H9 (cell line): ENCODE measurements around the gene ZKSCAN3. TPM values are rescaled to one million over a fixed set of nuclear protein-coding genes. Genes with fewer than 3 reads are reported as not detected.
"Not testable (repeated sequence)": the region's sequence is repeated elsewhere in the genome, so short reads cannot be mapped to it uniquely, and the experiment has no call there.

Source experiments
- DNase-seq: peaks from one replicate; pipeline ENCODE4 v3.0.0-alpha.2; 2017
- H2AFZ ChIP-seq: one replicate; pipeline ENCODE4 v1.6.1; 2013; ENCODE audit warnings: mild to moderate bottlenecking, low read length, control low read depth, moderate library complexity
- H2AK5ac ChIP-seq: 2 replicates; pipeline ENCODE4 v1.6.1; 2013; ENCODE audit warnings: low read length, control low read depth, mixed read lengths; ENCODE audit not compliant: insufficient read length
- H2BK120ac ChIP-seq: one replicate; pipeline ENCODE4 v1.6.1; 2013; ENCODE audit warnings: low read depth, mild to moderate bottlenecking, low read length, control low read depth, inconsistent platforms; ENCODE audit not compliant: poor library complexity, severe bottlenecking
- H2BK12ac ChIP-seq: 2 replicates; pipeline ENCODE4 v1.6.1; 2013; ENCODE audit warnings: low read length, control low read depth, mixed read lengths, low read depth; ENCODE audit not compliant: insufficient read length
- H2BK15ac ChIP-seq: 2 replicates; pipeline ENCODE4 v1.6.1; 2013; ENCODE audit warnings: low read depth, low read length, control low read depth
- H2BK20ac ChIP-seq: one replicate; pipeline ENCODE4 v1.6.1; 2013; ENCODE audit warnings: low read depth, mild to moderate bottlenecking, low read length, control low read depth, inconsistent platforms; ENCODE audit not compliant: poor library complexity, severe bottlenecking
- H2BK5ac ChIP-seq: 2 replicates; pipeline ENCODE4 v1.6.1; 2013; ENCODE audit warnings: low read length, control low read depth, mixed read lengths; ENCODE audit not compliant: insufficient read length
- H3K14ac ChIP-seq: 2 replicates; pipeline ENCODE4 v1.6.1; 2013; ENCODE audit warnings: low read length, control low read depth; ENCODE audit not compliant: insufficient read depth
- H3K18ac ChIP-seq: 2 replicates; pipeline ENCODE4 v1.6.1; 2013; ENCODE audit warnings: low read depth, mild to moderate bottlenecking, mixed read lengths, low read length, control low read depth; ENCODE audit not compliant: insufficient read length
- H3K23ac ChIP-seq: 2 replicates; pipeline ENCODE4 v1.6.1; 2013; ENCODE audit warnings: low read length, control low read depth, mixed read lengths, low read depth; ENCODE audit not compliant: insufficient read length
- H3K23me2 ChIP-seq: 2 replicates; pipeline ENCODE4 v1.6.1; 2013; ENCODE audit warnings: low read depth, mild to moderate bottlenecking, mixed read lengths, low read length, control low read depth; ENCODE audit not compliant: insufficient read length, poor library complexity, severe bottlenecking
- H3K27ac ChIP-seq: 2 replicates; pipeline ENCODE4 v1.5.1; 2013; ENCODE audit warnings: low read length, control low read depth, mixed read lengths, low read depth; ENCODE audit not compliant: insufficient read length
- H3K27me3 ChIP-seq: 2 replicates; pipeline ENCODE4 v1.6.1; 2013; ENCODE audit warnings: low read length, control low read depth, inconsistent platforms; ENCODE audit not compliant: insufficient read depth
- H3K4ac ChIP-seq: 2 replicates; pipeline ENCODE4 v1.6.1; 2013; ENCODE audit warnings: low read depth, mild to moderate bottlenecking, control low read depth, inconsistent platforms, low read length, moderate library complexity
- H3K4me1 ChIP-seq: 2 replicates; pipeline ENCODE4 v1.6.1; 2013; ENCODE audit warnings: low read length, control low read depth, inconsistent platforms; ENCODE audit not compliant: insufficient read depth
- H3K4me2 ChIP-seq: 2 replicates; pipeline ENCODE4 v1.6.1; 2013; ENCODE audit warnings: low read length, control low read depth, mixed read lengths; ENCODE audit not compliant: insufficient read length, insufficient read depth
- H3K56ac ChIP-seq: 2 replicates; pipeline ENCODE4 v1.6.1; 2013; ENCODE audit warnings: low read depth, mild to moderate bottlenecking, mixed read lengths, low read length, control low read depth; ENCODE audit not compliant: insufficient read length
- H3K79me1 ChIP-seq: 2 replicates; pipeline ENCODE4 v1.6.1; 2013; ENCODE audit warnings: low read depth, mild to moderate bottlenecking, moderate library complexity, low read length, control low read depth, inconsistent platforms; ENCODE audit not compliant: insufficient read depth, poor library complexity, severe bottlenecking
- H3K79me2 ChIP-seq: 2 replicates; pipeline ENCODE4 v1.6.1; 2013; ENCODE audit warnings: low read length, control low read depth, inconsistent platforms; ENCODE audit not compliant: insufficient read depth
- H3K9ac ChIP-seq: 2 replicates; pipeline ENCODE4 v1.6.1; 2013; ENCODE audit warnings: low read length, control low read depth, mixed read lengths; ENCODE audit not compliant: insufficient read length; ENCODE audit errors: extremely low read depth
- H3K9me3 ChIP-seq: one replicate; pipeline ENCODE4 v1.6.1; 2013; ENCODE audit warnings: low read depth, low read length, inconsistent platforms; ENCODE audit not compliant: control insufficient read depth
- H3T11ph ChIP-seq: one replicate; pipeline ENCODE4 v1.6.1; 2013; ENCODE audit warnings: mild to moderate bottlenecking, low read length, control low read depth, inconsistent platforms
- H4K20me1 ChIP-seq: one replicate; pipeline ENCODE4 v1.6.1; 2013; ENCODE audit not compliant: control insufficient read depth, insufficient read length, insufficient read depth
- H4K5ac ChIP-seq: 2 replicates; pipeline ENCODE4 v1.6.1; 2013; ENCODE audit warnings: low read depth, mild to moderate bottlenecking, mixed read lengths, low read length, control low read depth; ENCODE audit not compliant: insufficient read length
- H4K8ac ChIP-seq: replicated peaks from 2 replicates; pipeline ENCODE4 v1.6.1; 2013; ENCODE audit warnings: low read length, control low read depth, mixed read lengths, low read depth; ENCODE audit not compliant: insufficient read length
- H4K91ac ChIP-seq: 2 replicates; pipeline ENCODE4 v1.6.1; 2013; ENCODE audit warnings: low read depth, mild to moderate bottlenecking, moderate library complexity, mixed read lengths, low read length, control low read depth; ENCODE audit not compliant: insufficient read length
- H3K27ac Mint-ChIP-seq, 3 experiments: 2 replicates in 2 of 3; 3 replicates in 1 of 3; pipeline ENCODE4 v1.8.0; 2020 to 2021; ENCODE audit warnings: mixed read lengths in 3 of 3, mild to moderate bottlenecking in 1 of 3, moderate library complexity in 1 of 3
- H3K27me3 Mint-ChIP-seq: 2 replicates; pipeline ENCODE4 v1.8.0; 2021; ENCODE audit warnings: low read depth, mild to moderate bottlenecking, moderate library complexity, mixed read lengths
- H3K36me3 Mint-ChIP-seq, 3 experiments: 2 replicates in 2 of 3; 3 replicates in 1 of 3; pipeline ENCODE4 v1.8.0; 2020 to 2021; ENCODE audit warnings: low read depth in 3 of 3, mixed read lengths in 3 of 3; ENCODE audit not compliant: insufficient read depth in 1 of 3
- H3K4me1 Mint-ChIP-seq, 2 experiments: 2 replicates each; pipeline ENCODE4 v1.8.0; 2020; ENCODE audit warnings: mixed read lengths in 2 of 2
- H3K4me3 Mint-ChIP-seq, 2 experiments: 2 replicates in 1 of 2; 3 replicates in 1 of 2; pipeline ENCODE4 v1.8.0; 2020 to 2021; ENCODE audit warnings: mild to moderate bottlenecking in 2 of 2, mixed read lengths in 2 of 2, moderate library complexity in 1 of 2
- H3K9me3 Mint-ChIP-seq, 2 experiments: 2 replicates in 1 of 2; 3 replicates in 1 of 2; pipeline ENCODE4 v1.8.0; 2020; ENCODE audit warnings: mild to moderate bottlenecking in 2 of 2, mixed read lengths in 2 of 2, moderate library complexity in 1 of 2
- CTCF ChIP-seq: fragments of 200-600 bp; sonication (generic); conservative IDR thresholded peaks from 3 replicates; pipeline ENCODE4 v1.8.0; 2021; ENCODE audit warnings: antibody characterized with exemption, mild to moderate bottlenecking
- WGBS: extraction: QIAGEN DNeasy Blood & Tissue Kit; methylation state at CpG from one replicate; pipeline ENCODE4 v1.1.7; 2013; ENCODE audit warnings: missing lambda C conversion rate, low lambda C conversion rate, mixed read lengths; ENCODE audit not compliant: insufficient read length; ENCODE audit errors: extremely low coverage; 5-methylcytosine and 5-hydroxymethylcytosine counted together
- total RNA-seq: library from RNA; stranded (reverse); gene quantifications from 2 replicates; pipeline ENCODE4 v1.2.1, GENCODE V29; 2021

ZKSCAN3 gene
- total RNA-seq, 1 experiment from 2014 or later, result 8.7 TPM

- Histone ChIP-seq H4K8ac (no peak overlapping the region), H3K27me3 (no peaks in the 10 kb centered on the region), H4K20me1 (no peaks in the 10 kb centered on the region), H3K4ac (no peak overlapping the region), H3K56ac (no peak overlapping the region), H2BK12ac (no peak overlapping the region), H3K9me3 (no peaks in the 10 kb centered on the region), H4K5ac (no peak overlapping the region), H3T11ph (no peak overlapping the region), H3K23ac (no peak overlapping the region), H3K27ac (no peak overlapping the region), H2BK5ac (no peak overlapping the region), H3K14ac (no peak overlapping the region), H3K4me2 (no peak overlapping the region), H2BK15ac (no peak overlapping the region), H3K79me1 (no peaks in the 10 kb centered on the region), H4K91ac (no peak overlapping the region), H2BK20ac (no peak overlapping the region), H2AFZ (no peak overlapping the region), H2AK5ac (no peak overlapping the region), H3K79me2 (no peaks in the 10 kb centered on the region), H2BK120ac (no peak overlapping the region), H3K9ac (no peak overlapping the region), H3K23me2 (no peaks in the 10 kb centered on the region), H3K4me1 (no peaks in the 10 kb centered on the region), H3K18ac (no peak overlapping the region)
- peaks cover 4 to 15% of the 10 kb centered on the region in 2 experiments; a peak in 4 of 5 replicates for H3K9me3 Mint-ChIP-seq
- no peaks in the 10 kb centered on the region for H3K4me1 Mint-ChIP-seq
- no peaks in the 10 kb centered on the region for H3K27me3 Mint-ChIP-seq
- DNase-seq, result no peak
- no CpG with 5 or more reads among the region's 3 CpGs for WGBS
- no peak overlapping the region for H3K4me3 Mint-ChIP-seq
- no peak overlapping the region for H3K27ac Mint-ChIP-seq
- no peak for TF ChIP-seq CTCF
- H3K36me3 Mint-ChIP-seq, result peaks cover 0 to 23% (median 15%) of the 10 kb centered on the region in 3 experiments; a peak in 4 of 7 replicates
These were observed 46.2 kb upstream of the ZKSCAN3 start for GRCh38 chr6:28303570-28303969.

GRCh38 chr6:28306363-28306762 lies 43.4 kb upstream of the ZKSCAN3 start:
- H2BK20ac ChIP-seq, H2BK120ac ChIP-seq, H3K9ac ChIP-seq, H4K91ac ChIP-seq, H2BK5ac ChIP-seq, H3K14ac ChIP-seq, H3K27me3 Mint-ChIP-seq, H3K27me3 ChIP-seq, H3K23ac ChIP-seq, H3K27ac ChIP-seq, H3K79me1 ChIP-seq, DNase-seq, H3K23me2 ChIP-seq, H3K9me3 ChIP-seq, H2BK12ac ChIP-seq, H3K4me3 Mint-ChIP-seq, H2AK5ac ChIP-seq, H3K4ac ChIP-seq, H4K8ac ChIP-seq, H3K4me2 ChIP-seq, H2BK15ac ChIP-seq, H2AFZ ChIP-seq, H3K27ac Mint-ChIP-seq, H3K56ac ChIP-seq, H3T11ph ChIP-seq, H4K5ac ChIP-seq, H3K79me2 ChIP-seq, H3K18ac ChIP-seq, H3K4me1 ChIP-seq, H4K20me1 ChIP-seq: not testable (repeated sequence)
- Mint-ChIP-seq H3K4me1 (peaks cover 22% of the 10 kb centered on the region in 2 experiments), H3K36me3 (peaks cover 0 to 12% (median 3%) of the 10 kb centered on the region in 3 experiments; a peak in 3 of 7 replicates), H3K9me3 (peaks cover 4 to 15% of the 10 kb centered on the region in 2 experiments; a peak in 4 of 5 replicates)
